ENCODE results near the gene COQ5.

GRCh38 chr12:120481022-120481767 is 47.8 kb downstream of the COQ5 start:
- no peak for TF ChIP-seq EZH2 (IDR thresholded peaks at IDR 0.05; ENCODE audit: borderline replicate concordance, insufficient read depth, low read length, poor library complexity, severe bottlenecking)
- no peak for TF ChIP-seq MXI1 (conservative IDR thresholded peaks at IDR 0.05; ENCODE audit: poor library complexity, severe bottlenecking)
- TF ChIP-seq CTCF (IDR thresholded peaks at IDR 0.05; ENCODE audit: poor library complexity, severe bottlenecking) = no peak
- TF ChIP-seq POLR2AphosphoS5 (IDR thresholded peaks at IDR 0.05) = no peak
- TF ChIP-seq REST (IDR thresholded peaks at IDR 0.05; ENCODE audit: borderline replicate concordance) = no peak
- TF ChIP-seq EP300 (conservative IDR thresholded peaks at IDR 0.05; ENCODE audit: poor library complexity, severe bottlenecking) = no peak

Data from neural cell (in vitro differentiated cells).